HUES64 (cell line): ENCODE data around the gene SLC12A9.

ENCODE experiments used
- H3K27ac ChIP-seq: 2 replicates; pipeline ENCODE4 v1.7.0; 2013; ENCODE audit warnings: low read depth, low read length, inconsistent platforms
- H3K27me3 ChIP-seq: 2 replicates; pipeline ENCODE4 v1.6.1; 2013; ENCODE audit warnings: mild to moderate bottlenecking, low read length; ENCODE audit not compliant: insufficient read depth
- H3K36me3 ChIP-seq: 2 replicates; pipeline ENCODE4 v1.6.1; 2013; ENCODE audit warnings: mild to moderate bottlenecking, low read length; ENCODE audit not compliant: insufficient read depth
- H3K4me1 ChIP-seq: 2 replicates; pipeline ENCODE4 v1.6.1; 2013; ENCODE audit warnings: mild to moderate bottlenecking, low read length, moderate library complexity; ENCODE audit not compliant: insufficient read depth
- H3K4me3 ChIP-seq: 2 replicates; pipeline ENCODE4 v1.5.1; 2013; ENCODE audit warnings: mild to moderate bottlenecking, low read length, moderate library complexity
- H3K9ac ChIP-seq: 2 replicates; pipeline ENCODE4 v1.6.1; 2013; ENCODE audit warnings: mild to moderate bottlenecking, low read depth, low read length
- H3K9me3 ChIP-seq: 2 replicates; pipeline ENCODE4 v1.6.1; 2013; ENCODE audit warnings: low read depth, low read length; ENCODE audit not compliant: insufficient read depth
- WGBS: fragments of 150-250, 120-280 bp; methylation state at CpG from one replicate; pipeline ENCODE4 v1.1.7; 2013; ENCODE audit warnings: missing lambda C conversion rate; 5-methylcytosine and 5-hydroxymethylcytosine counted together

The SLC12A9 gene

GRCh38 chr7:100886142-100886935, 33.8 kb downstream of the SLC12A9 start:
- H3K9me3 ChIP-seq = no peaks in the 10 kb centered on the region
- H3K27me3 ChIP-seq = no peaks in the 10 kb centered on the region
- peaks cover 74% of the 10 kb centered on the region for H3K36me3 ChIP-seq
- H3K9ac ChIP-seq = no peak overlapping the region
- H3K27ac ChIP-seq = no peak overlapping the region
- H3K4me1 ChIP-seq = no peaks in the 10 kb centered on the region
- WGBS = 94% methylated on average over 27 of the region's 27 CpGs
- no peak overlapping the region for H3K4me3 ChIP-seq

GRCh38 chr7:100886936-100887515, 34.5 kb downstream of the SLC12A9 start:
- H3K9ac ChIP-seq = no peak overlapping the region
- WGBS = 93% methylated on average over 25 of the region's 25 CpGs
- H3K36me3 ChIP-seq = peaks cover 67% of the 10 kb centered on the region
- no peaks in the 10 kb centered on the region for H3K27me3 ChIP-seq
- H3K4me1 ChIP-seq = no peaks in the 10 kb centered on the region
- no peak overlapping the region for H3K27ac ChIP-seq
- no peaks in the 10 kb centered on the region for H3K9me3 ChIP-seq
- no peak overlapping the region for H3K4me3 ChIP-seq

- H3K9me3 ChIP-seq = no peaks in the 10 kb centered on the region
- no peaks in the 10 kb centered on the region for H3K4me1 ChIP-seq
- H3K27me3 ChIP-seq = no peaks in the 10 kb centered on the region
- H3K36me3 ChIP-seq = peaks cover 60% of the 10 kb centered on the region
- peak overlapping the region; percentile 34; the same call in 1 of the 2 replicates for H3K27ac ChIP-seq
- H3K9ac ChIP-seq = no peak overlapping the region
- 82% methylated on average over 21 of the region's 21 CpGs for WGBS
- peak overlapping the region; percentile 91 for H3K4me3 ChIP-seq
These were observed 35.2 kb downstream of the SLC12A9 start for GRCh38 chr7:100887516-100888290.

GRCh38 chr7:100888291-100888987, 35.9 kb downstream of the SLC12A9 start:
- H3K9ac ChIP-seq = peak overlapping the region; percentile 96
- no peaks in the 10 kb centered on the region for H3K9me3 ChIP-seq
- H3K27me3 ChIP-seq = no peaks in the 10 kb centered on the region
- peaks cover 53% of the 10 kb centered on the region for H3K36me3 ChIP-seq
- WGBS = 83% methylated on average over 18 of the region's 18 CpGs
- no peaks in the 10 kb centered on the region for H3K4me1 ChIP-seq
- H3K4me3 ChIP-seq = peak overlapping the region; percentile 91
- H3K27ac ChIP-seq = peak overlapping the region; percentile 88

- WGBS = 3% methylated on average over 70 of the region's 73 CpGs
- H3K4me1 ChIP-seq = no peaks in the 10 kb centered on the region
- H3K4me3 ChIP-seq = peak within 1 kb of the TSS; percentile 91
- H3K27me3 ChIP-seq = no peaks in the 10 kb centered on the region; the same call in 1 of the 2 replicates
- H3K9ac ChIP-seq = peak within 1 kb of the TSS; percentile 96
- peaks cover 45% of the 10 kb centered on the region for H3K36me3 ChIP-seq
- peak within 1 kb of the TSS; percentile 92 for H3K27ac ChIP-seq
- no peaks in the 10 kb centered on the region for H3K9me3 ChIP-seq
These were observed 36.7 kb downstream of the SLC12A9 start, which contains the start of gene UFSP1 for GRCh38 chr7:100888988-100889750. UFSP1 (minus strand) TSS chr7:100889715; CDS start chr7:100889271, 444 bp downstream.

GRCh38 chr7:100890653-100891567, 38.4 kb downstream of the SLC12A9 start:
- 34% methylated on average over 41 of the region's 43 CpGs for WGBS
- Histone ChIP-seq H3K27ac (peak overlapping the region; percentile 92), H3K9me3 (no peaks in the 10 kb centered on the region), H3K36me3 (peaks cover 28% of the 10 kb centered on the region), H3K4me3 (peak overlapping the region; percentile 70), H3K4me1 (no peaks in the 10 kb centered on the region), H3K27me3 (peaks cover 14% of the 10 kb centered on the region), H3K9ac (peak overlapping the region; percentile 88)

GRCh38 chr7:100891568-100892247, 39.2 kb downstream of the SLC12A9 start:
- Histone ChIP-seq H3K27me3 (peaks cover 22% of the 10 kb centered on the region), H3K27ac (peak overlapping the region; percentile 36; the same call in 1 of the 2 replicates), H3K4me3 (peak overlapping the region; percentile 70), H3K9ac (peak overlapping the region; percentile 88; the same call in 1 of the 2 replicates), H3K36me3 (peaks cover 21% of the 10 kb centered on the region), H3K9me3 (no peaks in the 10 kb centered on the region), H3K4me1 (no peaks in the 10 kb centered on the region)
- 83% methylated on average over 6 of the region's 8 CpGs for WGBS

- Histone ChIP-seq H3K4me3 (no peak overlapping the region), H3K9me3 (no peaks in the 10 kb centered on the region), H3K27me3 (peaks cover 28% of the 10 kb centered on the region), H3K4me1 (no peaks in the 10 kb centered on the region), H3K9ac (no peak overlapping the region), H3K27ac (no peak overlapping the region), H3K36me3 (peaks cover 11% of the 10 kb centered on the region)
- WGBS = 93% methylated on average over 42 of the region's 44 CpGs
These were observed 40.1 kb downstream of the SLC12A9 start for GRCh38 chr7:100892364-100893317.
